GM12878 (cell line): ENCODE measurements around the gene TMEM179B.

ENCODE experiments used
- CTCF ChIP-seq, 3 experiments: IDR thresholded peaks in 2 of 3; conservative IDR thresholded peaks in 1 of 3; 2 replicates each; pipeline ENCODE4 v1.5.1; 2011; ENCODE audit warnings: low read depth in 3 of 3, low read length in 3 of 3, mild to moderate bottlenecking in 3 of 3, control low read depth in 2 of 3, moderate library complexity in 2 of 3, inconsistent platforms in 1 of 3, mixed read lengths in 1 of 3; ENCODE audit not compliant: control insufficient read depth in 2 of 3, insufficient read depth in 1 of 3; ENCODE audit errors: extremely low read depth in 1 of 3
- HCFC1 ChIP-seq: fragments of 150-350 bp; IDR thresholded peaks from 2 replicates; pipeline ENCODE4 v1.6.1; 2014; ENCODE audit warnings: low read length
- NFIC ChIP-seq: IDR thresholded peaks from 2 replicates; pipeline ENCODE4 v1.6.1; 2012; ENCODE audit warnings: low read depth, mild to moderate bottlenecking, inconsistent platforms, low read length, moderate library complexity
- POLR2AphosphoS5 ChIP-seq: IDR thresholded peaks from 2 replicates; pipeline ENCODE4 v1.6.1; 2011; ENCODE audit warnings: mild to moderate bottlenecking, low read length, inconsistent platforms
- PRDM15 ChIP-seq: fragments of 450-650 bp; formaldehyde crosslinking; IDR thresholded peaks from 2 replicates; pipeline ENCODE4 v1.4.0; 2020; ENCODE audit warnings: mild to moderate bottlenecking, moderate library complexity
- RAD21 ChIP-seq: IDR thresholded peaks from 2 replicates; pipeline ENCODE4 v1.6.1; 2011; ENCODE audit warnings: mild to moderate bottlenecking, low read depth, low read length, moderate library complexity; ENCODE audit not compliant: insufficient read depth
- REST ChIP-seq: IDR thresholded peaks from 2 replicates; pipeline ENCODE4 v1.6.1; 2012; ENCODE audit warnings: mild to moderate bottlenecking, low read depth, low read length
- SMC3 ChIP-seq: IDR thresholded peaks from 2 replicates; pipeline ENCODE4 v1.6.1; 2011; ENCODE audit warnings: low read length, improper control_type of control experiment, borderline replicate concordance
- TAF1 ChIP-seq: IDR thresholded peaks from 2 replicates; pipeline ENCODE4 v1.6.1; 2011; ENCODE audit warnings: mild to moderate bottlenecking, low read depth, low read length, borderline replicate concordance
- TCF12 ChIP-seq: IDR thresholded peaks from 2 replicates; pipeline ENCODE4 v1.6.1; 2011; ENCODE audit warnings: low read depth, mild to moderate bottlenecking, low read length
- ZSCAN29 ChIP-seq: fragments of 450-650 bp; IDR thresholded peaks from 2 replicates; pipeline ENCODE4 v1.6.1; 2017; ENCODE audit warnings: mild to moderate bottlenecking, moderate library complexity

- TF ChIP-seq CTCF (IDR thresholded peaks at IDR 0.05 in 2 of 3, conservative IDR thresholded peaks at IDR 0.05 in 1 of 3; ENCODE audit: control insufficient read depth in 2 of 3, extremely low read depth in 1 of 3, insufficient read depth in 1 of 3, low read depth in 3 of 3, low read length in 3 of 3) (no peak), ZSCAN29 (no peak), PRDM15 (CRISPR knock-in tag) (no peak), POLR2AphosphoS5 (no peak), REST (no peak), RAD21 (no peak), NFIC (no peak), HCFC1 (no peak), TAF1 (no peak), SMC3 (no peak), TCF12 (no peak)
Observed at GRCh38 chr11:62752177-62752785, 34.9 kb upstream of the TMEM179B start.
